T47D (cell line): ENCODE measurements around the gene CNTN4.
A peak's percentile ranks its signal among the peaks of the same experiment; 100 is the strongest.
"Not testable (repeated sequence)": the region's sequence is repeated elsewhere in the genome, so short reads cannot be mapped to it uniquely, and the experiment has no call there.

Experiments used
- DNase-seq, 2 experiments: peaks; one replicate each; pipeline versions ENCODE4 v3.0.0 to v3.0.0-alpha.2; 2011 to 2012; ENCODE audit warnings: low read depth in 1 of 2, low spot score in 1 of 2
- JUND ChIP-seq: IDR thresholded peaks from 2 replicates; pipeline ENCODE4 v1.6.1; 2012; ENCODE audit warnings: low read depth
- in situ Hi-C: cut with HindIII; loops from 2 replicates; pipeline ENCODE4 v1.10.0; 2016; ENCODE audit warnings: low sequenced_read_pairs, low pct_unique_long_range_greater_than_20kb

The CNTN4 gene

DNA sequence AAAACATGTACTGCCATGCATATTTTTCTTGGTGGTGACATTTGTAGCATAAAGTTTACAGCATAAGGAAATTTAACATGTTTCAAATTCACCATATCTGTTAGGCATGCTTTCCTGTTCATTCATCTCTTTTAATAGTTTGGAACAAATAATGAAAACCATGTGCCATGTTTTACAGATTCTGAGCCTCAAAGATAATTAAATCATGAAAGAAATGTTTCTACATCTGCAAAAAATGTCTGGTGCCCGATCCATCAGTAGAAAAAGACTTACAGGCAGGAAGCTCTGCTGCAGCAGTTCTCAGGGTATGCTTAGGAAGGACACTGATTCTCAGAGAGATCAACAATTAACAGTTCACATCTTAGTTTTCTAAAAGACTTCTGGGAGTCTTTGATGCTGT, 695.3 kb downstream of the CNTN4 start:
- no peak for TF ChIP-seq JUND
- in situ Hi-C loops: no loop called here
- DNase-seq: no peak

DNA sequence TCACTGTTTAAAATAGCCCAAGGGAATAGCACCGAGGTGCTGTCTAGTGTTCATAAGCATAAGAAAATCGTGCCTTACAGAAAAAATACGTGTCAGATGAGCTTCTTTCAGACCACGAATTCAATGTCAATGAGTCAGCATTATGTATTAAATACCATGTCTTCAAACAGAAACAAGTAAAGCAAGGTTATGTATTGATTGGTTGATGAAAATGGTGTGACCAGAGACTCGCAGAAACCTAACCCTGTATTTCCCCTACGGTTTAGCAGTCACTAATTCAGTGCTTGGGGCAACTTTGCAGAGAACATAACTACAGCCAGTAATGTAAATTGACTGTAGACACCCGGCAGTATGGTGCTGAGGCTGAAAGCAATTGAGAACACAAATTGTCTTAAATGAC, 703.8 kb downstream of the CNTN4 start:
- TF ChIP-seq JUND: no peak
- in situ Hi-C loops: no loop called here
- no peak for DNase-seq

DNA sequence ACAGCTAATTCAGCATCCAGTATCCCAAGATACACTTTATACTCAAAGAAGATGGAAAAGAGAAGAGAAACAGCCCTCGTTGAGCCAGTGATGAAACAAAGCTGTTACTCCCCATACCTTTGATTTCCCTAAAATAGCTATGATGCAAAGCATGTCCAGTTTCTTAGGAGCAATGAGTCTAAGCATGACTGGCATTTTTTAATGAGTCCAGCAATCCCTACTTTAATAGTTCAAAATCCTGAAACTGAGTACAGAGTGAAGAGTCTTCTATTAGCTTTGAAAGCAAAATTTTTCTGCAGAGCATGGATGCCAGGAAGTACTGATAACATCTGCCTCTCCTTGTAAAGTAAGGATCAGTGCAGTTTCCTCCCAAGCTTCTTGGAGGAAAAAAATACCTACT, 708.8 kb downstream of the CNTN4 start:
- in situ Hi-C loops: no loop called here
- TF ChIP-seq JUND: no peak
- DNase-seq: no peak

DNA sequence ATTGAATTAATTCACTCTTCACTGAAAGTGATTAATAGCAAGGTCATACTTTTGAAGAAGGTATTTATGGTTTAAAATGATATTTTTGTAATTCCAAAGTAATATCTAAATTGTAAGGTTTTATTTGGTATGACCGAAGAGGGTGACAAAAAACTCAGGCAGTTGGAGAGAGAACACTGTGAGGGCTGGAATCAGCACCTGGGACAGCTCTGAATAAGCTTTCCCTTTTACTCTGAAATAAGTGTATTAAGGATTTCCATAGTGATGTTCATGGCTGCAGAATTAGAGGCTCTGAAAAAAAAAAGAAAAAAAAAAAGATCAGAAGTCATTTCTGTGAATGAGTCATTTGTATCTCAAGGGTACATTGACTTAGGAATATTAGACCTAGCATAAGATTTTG, 712.1 kb downstream of the CNTN4 start:
- TF ChIP-seq JUND: no peak
- DNase-seq: peak; percentile 14 to 49

DNA sequence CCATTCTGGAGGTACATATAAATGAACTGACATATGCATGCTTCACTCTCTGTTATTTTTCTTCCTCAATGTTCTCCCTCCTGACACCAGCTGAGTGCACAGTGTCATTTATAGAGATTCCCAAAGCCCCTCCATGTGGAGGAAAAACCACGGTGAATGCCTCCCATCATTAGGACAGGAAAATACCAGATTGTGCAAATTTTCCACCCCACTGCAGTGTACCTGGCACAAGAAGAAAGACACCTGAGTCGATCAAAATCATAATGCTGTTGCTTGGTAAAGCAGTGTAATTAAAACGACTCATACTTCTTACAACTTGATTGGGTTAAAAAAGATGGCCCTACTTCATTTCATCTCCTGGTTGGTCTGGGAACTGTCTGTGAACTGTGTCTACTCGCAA, 720.9 kb downstream of the CNTN4 start:
- TF ChIP-seq JUND: no peak

More for the DNA sequence above, 712.1 kb downstream of the CNTN4 start:
- in situ Hi-C loops: no loop called here

DNA sequence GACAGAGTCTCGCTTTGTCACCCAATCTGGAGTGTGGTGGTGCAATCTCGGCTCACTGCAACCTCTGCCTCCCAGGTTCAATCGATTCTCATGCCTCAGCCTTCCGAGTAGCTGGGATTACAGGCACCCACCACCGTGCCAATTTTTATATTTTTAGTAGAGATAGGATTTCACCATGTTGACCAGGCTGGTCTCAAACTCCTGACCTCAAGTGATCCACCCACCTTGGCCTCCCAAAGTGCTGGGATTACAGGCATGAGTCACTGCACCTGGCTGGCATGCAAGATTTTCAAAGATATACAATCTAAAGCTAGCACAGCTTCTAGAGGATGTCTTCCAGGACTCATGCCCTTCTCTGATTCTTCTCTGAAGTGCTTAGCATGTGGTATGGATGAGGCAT, 722.3 kb downstream of the CNTN4 start:
- DNase-seq, in situ Hi-C loops: not testable (repeated sequence)

More for the DNA sequence above, 720.9 kb downstream of the CNTN4 start:
- in situ Hi-C loops: no loop called here
- no peak for DNase-seq

DNA sequence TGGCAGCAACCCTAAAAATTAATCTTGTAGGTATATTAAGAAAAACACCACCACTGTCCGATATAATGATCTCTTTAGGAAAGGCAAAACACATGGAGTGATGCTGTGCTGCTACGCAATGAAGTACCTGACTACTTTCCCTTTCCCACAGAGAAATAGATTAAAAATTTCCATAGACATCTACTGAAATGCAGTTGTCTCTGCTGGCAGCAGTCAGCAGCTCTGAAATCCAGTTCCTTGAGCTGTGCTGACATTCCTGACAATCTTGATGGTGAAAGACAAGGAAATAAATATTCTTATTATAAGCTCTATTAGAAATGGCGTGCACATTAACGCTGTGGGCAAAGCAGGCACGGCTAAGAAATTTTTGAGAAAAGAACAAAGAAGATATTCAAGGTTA, 723.9 kb downstream of the CNTN4 start:
- TF ChIP-seq JUND: no peak
- in situ Hi-C loops: no loop called here
- no peak for DNase-seq

DNA sequence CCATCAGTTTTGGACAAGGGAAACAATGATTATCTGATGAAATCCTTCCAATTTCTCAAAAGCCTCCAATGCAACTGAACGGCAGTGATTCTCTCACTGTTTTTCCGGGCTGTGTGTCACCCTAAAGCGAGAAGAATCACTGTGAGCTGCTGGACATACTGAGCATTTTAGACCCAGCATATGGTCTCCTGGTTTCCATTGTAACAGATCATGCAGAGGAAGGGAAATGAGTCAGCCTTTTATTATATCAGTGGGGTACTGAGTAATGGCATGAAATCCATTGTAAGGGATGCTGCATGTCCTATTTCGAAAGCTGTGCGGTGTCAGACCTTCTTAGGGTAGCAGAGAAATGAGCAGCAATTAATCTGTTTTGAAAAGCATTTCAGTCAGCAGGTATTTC, 724.4 kb downstream of the CNTN4 start:
- TF ChIP-seq JUND: no peak
- DNase-seq: no peak
- in situ Hi-C loops: no loop called here

DNA sequence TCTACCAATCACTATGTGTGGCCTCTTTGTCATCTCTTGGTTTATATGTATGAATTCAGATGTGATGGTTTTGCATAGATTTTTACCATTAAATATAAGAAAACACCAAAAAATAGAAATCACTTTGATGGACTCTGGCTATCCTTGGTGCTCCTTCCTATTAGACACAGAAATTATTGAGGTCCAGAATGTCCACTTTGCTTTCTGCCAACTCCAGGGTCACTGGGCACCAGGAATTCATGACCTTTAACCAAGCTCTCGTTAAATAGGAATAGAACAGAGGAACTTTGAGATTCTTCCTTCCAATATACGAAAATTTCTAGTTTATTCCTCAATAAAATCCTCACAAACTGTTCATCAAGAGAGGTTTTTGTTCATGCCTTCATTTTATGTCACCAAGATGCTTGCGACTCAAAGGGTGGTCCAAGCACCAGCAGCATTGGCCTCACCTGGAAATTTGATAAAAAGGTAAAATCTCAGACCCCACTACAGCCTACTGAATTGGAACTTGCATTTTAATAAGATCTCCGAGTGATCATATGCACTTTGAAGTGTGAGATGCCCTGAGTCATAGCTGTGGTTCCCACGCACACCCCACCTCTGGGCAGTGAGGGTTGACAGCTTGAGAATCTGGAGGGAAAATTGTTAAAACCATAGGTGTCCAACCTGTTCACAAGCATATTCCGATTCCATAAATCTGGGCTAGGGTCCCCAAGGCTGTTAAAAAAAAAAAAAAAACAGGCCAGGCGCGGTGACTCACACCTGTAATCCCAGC, 725.0 kb downstream of the CNTN4 start:
- in situ Hi-C loops: no loop called here
- no peak for TF ChIP-seq JUND
- no peak for DNase-seq

DNA sequence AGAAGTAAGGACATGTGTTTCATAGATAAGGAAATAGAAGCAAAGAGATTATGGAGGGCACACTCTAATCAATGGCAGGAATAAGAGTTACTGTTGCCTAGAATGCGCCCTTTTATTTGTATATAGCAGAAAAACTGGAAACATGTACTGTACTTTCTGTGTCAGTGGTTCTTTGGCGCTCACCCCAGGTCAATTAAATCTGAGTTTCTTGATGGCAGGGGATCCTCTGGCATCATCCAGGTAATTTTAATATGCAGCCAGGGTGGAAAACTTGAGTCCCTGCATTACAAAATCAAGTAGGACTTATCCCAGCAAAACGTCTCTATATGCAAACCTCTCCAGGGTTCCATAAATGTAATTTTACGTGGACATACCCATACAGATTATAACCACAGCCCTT, 727.4 kb downstream of the CNTN4 start:
- TF ChIP-seq JUND: no peak
- no peak for DNase-seq
- in situ Hi-C loops: no loop called here

DNA sequence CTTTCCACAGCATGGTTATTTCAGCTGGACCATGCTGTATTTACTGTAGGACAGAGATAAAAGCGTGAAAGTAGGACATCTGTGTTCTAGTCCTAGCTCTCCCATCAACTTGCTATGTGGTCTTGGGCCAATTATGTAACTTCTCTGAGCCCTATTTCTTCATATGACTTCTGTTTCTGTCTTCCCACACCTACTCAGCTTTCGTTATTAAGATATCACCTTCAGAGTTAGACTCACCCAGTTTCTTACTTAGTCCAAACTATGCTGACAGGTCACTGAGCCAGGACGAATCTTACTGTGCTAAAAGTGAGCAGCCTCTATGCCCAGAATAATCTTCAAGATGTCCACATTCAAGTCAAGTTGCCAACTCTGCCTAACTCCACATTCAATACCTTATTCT, 727.8 kb downstream of the CNTN4 start:
- TF ChIP-seq JUND: no peak
- DNase-seq: no peak
- in situ Hi-C loops: no loop called here

DNA sequence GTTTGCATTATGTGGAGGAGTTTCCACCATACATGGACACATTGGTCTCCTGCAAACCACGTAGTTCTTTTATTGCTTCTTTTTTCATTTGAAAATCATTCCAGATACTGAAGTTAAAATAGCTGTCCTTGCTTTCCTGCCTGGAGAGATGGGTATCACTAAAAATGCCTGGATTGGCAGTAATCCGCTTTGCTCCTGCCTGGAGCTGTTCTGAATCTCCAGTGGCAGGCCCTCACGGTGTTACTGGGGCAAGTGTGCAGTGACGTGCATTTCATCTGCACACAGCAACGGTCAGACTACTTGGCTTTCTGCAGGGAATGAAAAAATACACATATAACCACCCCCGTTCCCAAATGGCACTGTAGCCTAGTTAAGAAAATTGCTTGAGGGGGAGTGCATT, 738.6 kb downstream of the CNTN4 start:
- in situ Hi-C loops: no loop called here
- no peak for DNase-seq
- TF ChIP-seq JUND: no peak

DNA sequence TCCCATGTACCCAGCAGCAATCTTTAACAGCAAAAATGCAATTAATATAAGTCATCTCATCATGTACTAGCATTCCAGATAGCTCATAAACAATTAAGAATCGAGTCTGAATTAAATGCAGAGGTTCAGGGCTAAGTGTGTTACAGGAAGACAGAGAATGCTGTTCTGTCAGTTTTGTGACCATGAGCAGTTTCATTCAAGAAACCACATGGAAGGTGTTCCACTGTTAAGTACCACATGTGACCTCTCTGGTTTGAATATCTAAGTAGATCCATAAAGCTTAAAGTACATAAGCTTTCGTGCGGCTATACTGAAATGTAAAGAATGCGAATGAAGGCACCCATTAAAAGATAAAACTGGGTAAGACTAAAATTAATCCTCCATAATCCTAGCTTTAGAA, 739.2 kb downstream of the CNTN4 start:
- in situ Hi-C loops: no loop called here
- no peak for DNase-seq
- no peak for TF ChIP-seq JUND

DNA sequence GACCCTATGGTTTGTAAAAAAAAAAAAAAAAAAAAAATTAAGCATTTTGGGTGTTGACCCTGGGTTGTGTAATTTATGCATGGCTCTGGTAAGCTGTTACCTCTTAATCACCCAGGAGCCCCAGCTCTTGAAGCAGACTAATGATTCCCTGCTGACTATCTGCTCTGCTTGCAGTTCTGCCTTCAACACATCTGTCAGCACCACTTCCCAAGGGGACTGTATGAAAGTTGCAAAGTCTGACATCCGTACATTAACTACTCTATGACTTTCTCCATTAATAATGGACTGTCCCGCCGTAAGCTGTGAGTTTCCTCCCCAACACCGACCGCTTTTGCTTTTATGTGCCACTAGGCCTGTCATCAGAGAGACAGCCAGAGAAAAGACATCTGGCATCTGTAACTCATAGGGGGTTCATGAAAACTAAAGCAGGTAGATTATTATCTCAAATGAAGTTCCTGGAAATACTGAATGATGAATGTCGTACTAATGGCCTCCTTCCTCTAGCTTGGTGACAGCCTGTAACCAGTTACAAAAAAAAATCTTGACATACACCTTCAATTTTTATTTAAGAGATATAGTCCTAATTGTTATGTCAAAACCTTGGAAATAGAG, 740.0 kb downstream of the CNTN4 start:
- DNase-seq: no peak
- in situ Hi-C loops: no loop called here
- no peak for TF ChIP-seq JUND
